NT2/D1 (cell line): Measurements from ENCODE around the gene SBK3.

Experiments used
- SUZ12 ChIP-seq: IDR thresholded peaks from 2 replicates; pipeline ENCODE4 v1.6.1; 2011; ENCODE audit not compliant: insufficient read length, insufficient read depth; ENCODE audit errors: extremely low read depth
- YY1 ChIP-seq: IDR thresholded peaks from 2 replicates; pipeline ENCODE4 v1.6.1; 2011; ENCODE audit not compliant: insufficient read length, insufficient read depth

DNA sequence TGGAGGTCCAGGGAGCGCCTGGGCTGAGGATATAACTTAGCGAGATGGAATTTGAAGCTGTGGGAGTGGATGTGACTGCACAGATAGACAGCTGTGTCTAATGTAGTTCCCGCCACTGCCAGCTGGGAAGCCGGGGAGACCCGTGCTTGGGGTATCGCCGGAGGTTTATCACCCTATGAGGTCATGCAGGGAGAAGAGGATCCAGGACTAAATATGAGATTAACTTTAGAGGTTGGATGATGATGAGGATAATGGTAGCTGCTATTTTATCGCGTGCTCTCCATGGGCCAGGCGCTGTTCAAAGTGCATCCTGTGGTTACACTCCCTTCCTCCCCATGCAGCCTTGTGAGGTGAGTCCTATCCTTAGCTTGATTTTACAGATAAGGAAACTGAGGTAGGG is 37.2 kb downstream of the SBK3 start:
- TF ChIP-seq SUZ12 (no peak), YY1 (no peak)
